Neural cell (in vitro differentiated cells): ENCODE measurements around the gene RARG. TPM values are rescaled to one million over a fixed set of nuclear protein-coding genes. Genes with fewer than 3 reads are reported as not detected.
"Not testable (repeated sequence)": the region's sequence is repeated elsewhere in the genome, so short reads cannot be mapped to it uniquely, and the experiment has no call there.

Experiments
- H2AFZ ChIP-seq: fragments of 200-600, 300-800 bp; sonication (generic), shearing (Covaris generic); 2 replicates; pipeline ENCODE4 v1.6.0; 2014; ENCODE audit warnings: low read depth, mild to moderate bottlenecking, antibody characterized with exemption, low read length, moderate library complexity
- H3F3A ChIP-seq: fragments of 200-600 bp; shearing (Covaris generic); 2 replicates; pipeline ENCODE4 v1.6.1; 2016; ENCODE audit warnings: mild to moderate bottlenecking, moderate library complexity, mixed read lengths, antibody characterized with exemption, low read length; ENCODE audit not compliant: insufficient read depth, poor library complexity, severe bottlenecking
- H3K27ac ChIP-seq: fragments of 200-600, 300-800 bp; sonication (generic), shearing (Covaris generic); 2 replicates; pipeline ENCODE4 v1.5.1; 2014; ENCODE audit warnings: mild to moderate bottlenecking, low read length, moderate library complexity
- H3K27me3 ChIP-seq: fragments of 300-800, 200-600 bp; sonication (generic), shearing (Covaris generic); 2 replicates; pipeline ENCODE4 v1.6.0; 2014; ENCODE audit warnings: mild to moderate bottlenecking, low read depth, low read length, moderate library complexity; ENCODE audit not compliant: insufficient read depth
- H3K36me3 ChIP-seq: fragments of 300-800, 200-600 bp; sonication (generic), shearing (Covaris generic); 2 replicates; pipeline ENCODE4 v1.5.1; 2014; ENCODE audit warnings: mild to moderate bottlenecking, antibody characterized with exemption, low read length, moderate library complexity; ENCODE audit not compliant: insufficient read depth
- H3K4me2 ChIP-seq: fragments of 300-800, 200-600 bp; sonication (generic), shearing (Covaris generic); 2 replicates; pipeline ENCODE4 v1.6.0; 2014; ENCODE audit warnings: mild to moderate bottlenecking, low read length
- H3K4me3 ChIP-seq: fragments of 300-800, 200-600 bp; sonication (generic), shearing (Covaris generic); 2 replicates; pipeline ENCODE4 v1.5.1; 2014; ENCODE audit warnings: mild to moderate bottlenecking, low read length, moderate library complexity
- H3K79me2 ChIP-seq: fragments of 200-600 bp; shearing (Covaris generic); replicated peaks from 2 replicates; pipeline ENCODE4 v1.6.0; 2014; ENCODE audit warnings: mild to moderate bottlenecking, low read length, moderate library complexity; ENCODE audit not compliant: insufficient read depth
- H3K9ac ChIP-seq: fragments of 300-800, 200-600 bp; sonication (generic), shearing (Covaris generic); 2 replicates; pipeline ENCODE4 v1.6.1; 2016; ENCODE audit warnings: mild to moderate bottlenecking, low read length, mixed read lengths
- H3K9me2 ChIP-seq: fragments of 200-600 bp; shearing (Covaris generic); 2 replicates; pipeline ENCODE4 v1.6.1; 2016; ENCODE audit warnings: mild to moderate bottlenecking, low read length, mixed read lengths; ENCODE audit not compliant: insufficient read depth
- H3K9me3 ChIP-seq: fragments of 200-600, 300-800 bp; sonication (generic), shearing (Covaris generic); 2 replicates; pipeline ENCODE4 v1.6.1; 2016; ENCODE audit warnings: mild to moderate bottlenecking, mixed run types, low read length, moderate library complexity, mixed read lengths
- H4K20me1 ChIP-seq: fragments of 200-600 bp; shearing (Covaris generic); 2 replicates; pipeline ENCODE4 v1.6.1; 2016; ENCODE audit warnings: mild to moderate bottlenecking, mixed run types; ENCODE audit not compliant: insufficient read depth
- EP300 ChIP-seq: fragments of 450-650 bp; conservative IDR thresholded peaks from 2 replicates; pipeline ENCODE4 v1.6.1; 2014; ENCODE audit warnings: antibody characterized with exemption, mild to moderate bottlenecking, moderate library complexity; ENCODE audit not compliant: poor library complexity, severe bottlenecking
- EZH2 ChIP-seq: fragments of 200-600, 300-800 bp; shearing (Covaris generic), sonication (generic); IDR thresholded peaks from 2 replicates; pipeline ENCODE4 v1.6.1; 2014; ENCODE audit warnings: antibody characterized with exemption, low read length, borderline replicate concordance, mild to moderate bottlenecking; ENCODE audit not compliant: insufficient read depth, poor library complexity, severe bottlenecking
- MXI1 ChIP-seq: fragments of 450-650 bp; conservative IDR thresholded peaks from 2 replicates; pipeline ENCODE4 v1.6.1; 2014; ENCODE audit warnings: antibody characterized with exemption, mild to moderate bottlenecking; ENCODE audit not compliant: poor library complexity, severe bottlenecking
- POLR2AphosphoS5 ChIP-seq: IDR thresholded peaks from 2 replicates; pipeline ENCODE4 v1.6.1; 2012
- RAD21 ChIP-seq: fragments of 450-650 bp; conservative IDR thresholded peaks from 2 replicates; pipeline ENCODE4 v1.6.1; 2014; ENCODE audit warnings: antibody characterized with exemption, mild to moderate bottlenecking, moderate library complexity
- REST ChIP-seq: IDR thresholded peaks from 2 replicates; pipeline ENCODE4 v1.6.1; 2012; ENCODE audit warnings: borderline replicate concordance
- SMC3 ChIP-seq: fragments of 450-650 bp; conservative IDR thresholded peaks from 2 replicates; pipeline ENCODE4 v1.6.1; 2014; ENCODE audit warnings: antibody characterized with exemption, mild to moderate bottlenecking, moderate library complexity; ENCODE audit not compliant: poor library complexity
- TAF1 ChIP-seq: IDR thresholded peaks from 2 replicates; pipeline ENCODE4 v1.6.1; 2012; ENCODE audit warnings: low read depth
- polyA plus RNA-seq: library from polyadenylated mRNA; depleted of rRNA; stranded (reverse); fragments of >200 nt; gene quantifications from 2 replicates; pipeline ENCODE4 v1.2.3, GENCODE V29; 2014
- TF ChIP-seq, protein P1 (sequence below): fragments of 450-650 bp; IDR thresholded peaks from 2 replicates; pipeline ENCODE4 v1.5.1; 2014; ENCODE audit warnings: antibody characterized with exemption, mild to moderate bottlenecking, moderate library complexity; ENCODE audit not compliant: poor library complexity, severe bottlenecking

Gene RARG
- polyA plus RNA-seq, 1 donor from 2014 or later, result 0.61 TPM

DNA sequence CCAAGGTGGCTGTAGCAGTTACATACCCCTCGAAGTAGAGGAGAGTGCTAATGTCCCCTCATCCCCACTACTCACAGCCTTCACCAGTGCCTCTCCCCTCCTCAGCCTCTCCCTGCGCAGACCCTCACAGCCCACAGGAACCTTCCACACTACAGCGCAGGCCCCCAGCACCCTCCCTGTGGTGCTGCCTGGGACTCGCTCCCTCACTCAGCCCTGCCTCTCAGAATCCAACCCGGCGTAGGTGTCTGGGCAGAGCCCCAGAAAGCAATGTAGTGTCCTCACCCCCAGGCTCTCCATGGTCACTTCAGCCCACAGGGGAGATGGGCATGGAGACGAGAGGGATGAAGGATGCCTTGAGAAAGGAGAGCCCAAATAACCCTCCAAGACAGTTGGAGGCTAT is 62.4 kb downstream of the RARG start:
- H3K9me2 ChIP-seq, result no peaks in the 10 kb centered on the region
- no peak overlapping the region for H3K27ac ChIP-seq
- no peak overlapping the region for H3K4me3 ChIP-seq
- no peaks in the 10 kb centered on the region for H3K79me2 ChIP-seq
- TF ChIP-seq, protein P1, sequence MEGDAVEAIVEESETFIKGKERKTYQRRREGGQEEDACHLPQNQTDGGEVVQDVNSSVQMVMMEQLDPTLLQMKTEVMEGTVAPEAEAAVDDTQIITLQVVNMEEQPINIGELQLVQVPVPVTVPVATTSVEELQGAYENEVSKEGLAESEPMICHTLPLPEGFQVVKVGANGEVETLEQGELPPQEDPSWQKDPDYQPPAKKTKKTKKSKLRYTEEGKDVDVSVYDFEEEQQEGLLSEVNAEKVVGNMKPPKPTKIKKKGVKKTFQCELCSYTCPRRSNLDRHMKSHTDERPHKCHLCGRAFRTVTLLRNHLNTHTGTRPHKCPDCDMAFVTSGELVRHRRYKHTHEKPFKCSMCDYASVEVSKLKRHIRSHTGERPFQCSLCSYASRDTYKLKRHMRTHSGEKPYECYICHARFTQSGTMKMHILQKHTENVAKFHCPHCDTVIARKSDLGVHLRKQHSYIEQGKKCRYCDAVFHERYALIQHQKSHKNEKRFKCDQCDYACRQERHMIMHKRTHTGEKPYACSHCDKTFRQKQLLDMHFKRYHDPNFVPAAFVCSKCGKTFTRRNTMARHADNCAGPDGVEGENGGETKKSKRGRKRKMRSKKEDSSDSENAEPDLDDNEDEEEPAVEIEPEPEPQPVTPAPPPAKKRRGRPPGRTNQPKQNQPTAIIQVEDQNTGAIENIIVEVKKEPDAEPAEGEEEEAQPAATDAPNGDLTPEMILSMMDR, result no peak
- TF ChIP-seq POLR2AphosphoS5, result no peak
- TF ChIP-seq REST, result no peak
- no peak for TF ChIP-seq SMC3
- TF ChIP-seq EZH2, result no peak
- no peak for TF ChIP-seq MXI1
- no peak for TF ChIP-seq EP300
- no peak for TF ChIP-seq TAF1
- no peak for TF ChIP-seq RAD21
- H3K9me3 ChIP-seq, result no peaks in the 10 kb centered on the region
- H2AFZ ChIP-seq, result no peak overlapping the region
- H3K9ac ChIP-seq, result no peak overlapping the region
- H4K20me1 ChIP-seq, result no peaks in the 10 kb centered on the region
- H3K36me3 ChIP-seq, result no peaks in the 10 kb centered on the region
- no peaks in the 10 kb centered on the region for H3K27me3 ChIP-seq
- no peaks in the 10 kb centered on the region for H3F3A ChIP-seq
- no peak overlapping the region for H3K4me2 ChIP-seq

DNA sequence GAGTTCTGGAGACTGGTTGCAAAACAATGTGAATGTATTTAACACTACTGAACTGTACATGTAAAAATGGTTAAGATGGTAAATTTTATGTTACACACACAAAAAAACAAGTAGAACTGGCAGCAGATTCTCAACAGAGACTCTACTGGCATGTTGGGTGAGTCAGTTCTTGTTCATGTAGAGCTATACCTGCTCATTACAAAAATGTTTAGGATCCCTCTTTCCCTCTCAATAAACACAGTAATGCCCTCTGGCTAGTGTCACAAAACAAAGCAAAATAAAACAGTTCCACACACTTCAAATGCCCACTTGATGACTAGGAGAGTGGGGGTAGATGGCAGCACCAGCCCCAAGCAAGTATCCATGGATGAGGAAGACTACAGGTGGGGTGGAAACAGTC is 65.2 kb downstream of the RARG start:
- Histone ChIP-seq H3K9me2 (no peaks in the 10 kb centered on the region), H3K9ac (no peak overlapping the region), H2AFZ (no peak overlapping the region), H3F3A (no peaks in the 10 kb centered on the region), H3K4me3 (no peak overlapping the region), H3K36me3 (no peaks in the 10 kb centered on the region), H3K4me2 (no peak overlapping the region), H3K9me3 (no peaks in the 10 kb centered on the region), H4K20me1 (no peaks in the 10 kb centered on the region), H3K27me3 (no peaks in the 10 kb centered on the region), H3K27ac (no peak overlapping the region), H3K79me2 (no peaks in the 10 kb centered on the region)
- TF ChIP-seq, protein P1, result no peak
- TF ChIP-seq EP300 (no peak), MXI1 (no peak), TAF1 (no peak), POLR2AphosphoS5 (no peak), SMC3 (no peak), RAD21 (no peak), REST (no peak), EZH2 (no peak)

- not testable (repeated sequence) for H3K27ac ChIP-seq, H3F3A ChIP-seq, H4K20me1 ChIP-seq
Observed at GRCh38 chr12:53163008-53163407, 69.0 kb downstream of the RARG start.

More at GRCh38 chr12:53163008-53163407, 69.0 kb downstream of the RARG start:
- H2AFZ ChIP-seq, H3K36me3 ChIP-seq, H3K9me3 ChIP-seq, H3K9me2 ChIP-seq, H3K9ac ChIP-seq, H3K27me3 ChIP-seq, H3K79me2 ChIP-seq, H3K4me3 ChIP-seq, H3K4me2 ChIP-seq: not testable (repeated sequence)
